ENCODE data around the gene LRP1B.

The LRP1B gene

DNA sequence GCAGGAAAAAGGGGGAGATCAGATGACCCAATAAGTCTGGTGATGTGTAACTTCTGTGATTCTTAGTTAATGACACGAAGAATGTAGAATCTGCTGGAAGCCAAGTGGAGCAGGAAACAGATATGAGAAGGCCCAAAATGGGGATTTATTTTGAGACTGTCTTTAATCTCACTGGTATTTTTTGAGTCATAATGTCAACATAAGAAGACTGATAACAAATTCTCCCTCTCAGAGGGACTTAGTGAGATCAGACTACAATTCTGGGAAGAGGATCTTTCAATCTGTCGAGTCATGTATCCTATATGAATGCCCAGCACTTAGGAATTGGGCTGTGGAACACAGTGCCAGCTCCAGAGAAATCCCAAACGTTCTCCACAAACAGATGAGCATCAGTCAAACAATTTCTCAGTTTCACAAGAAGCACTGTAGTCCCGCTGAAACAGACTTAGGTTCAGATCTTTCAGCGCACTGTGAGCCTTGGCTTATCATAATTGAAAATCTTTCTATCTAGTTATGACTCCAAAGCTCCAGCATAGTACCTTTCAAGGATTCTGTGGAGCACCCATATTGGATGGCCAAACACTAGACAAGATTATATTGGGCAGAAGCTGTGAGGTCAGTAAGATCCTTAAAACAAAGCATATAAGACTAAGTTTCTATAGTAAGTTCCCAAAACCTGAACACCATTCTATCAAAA lies 738.2 kb downstream of the LRP1B start:
- no peak overlapping the region for H3K4me3 ChIP-seq (ENCODE audit: low read length)
- TF ChIP-seq ZNF274 (IDR thresholded peaks at IDR 0.05; ENCODE audit: low read depth, low read length) = no peak

GRCh38 chr2:141386168-141386567 lies 744.6 kb downstream of the LRP1B start:
- no peak overlapping the region for H3K4me3 ChIP-seq (ENCODE audit: low read length)
- no peak for TF ChIP-seq ZNF274 (IDR thresholded peaks at IDR 0.05; ENCODE audit: low read depth, low read length)

- TF ChIP-seq ZNF274 (IDR thresholded peaks at IDR 0.05; ENCODE audit: low read depth, low read length) = no peak
- H3K4me3 ChIP-seq (ENCODE audit: low read length) = no peak overlapping the region
Observed at GRCh38 chr2:141384676-141385075, 746.1 kb downstream of the LRP1B start.

DNA sequence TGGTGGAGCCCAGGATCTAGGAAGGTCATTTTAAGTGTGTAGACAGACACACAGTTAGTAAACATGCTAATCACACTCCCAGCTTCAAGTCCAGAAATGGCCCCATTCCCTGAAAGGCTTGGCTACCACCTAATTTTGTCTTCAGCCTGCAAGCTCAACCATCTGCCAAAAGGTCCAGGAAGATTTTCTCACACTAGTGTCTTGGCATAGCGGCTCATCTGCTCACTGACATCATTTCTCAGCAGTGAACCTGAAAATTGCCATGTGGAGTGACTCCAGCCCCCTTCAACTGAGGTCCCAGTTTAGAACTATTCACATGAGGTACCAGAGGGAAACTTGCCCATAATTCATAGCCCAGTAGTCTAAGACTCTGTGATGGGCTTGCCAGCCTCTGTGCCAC lies 748.9 kb downstream of the LRP1B start:
- no peak overlapping the region for H3K4me3 ChIP-seq (ENCODE audit: low read length)
- no peak for TF ChIP-seq ZNF274 (IDR thresholded peaks at IDR 0.05; ENCODE audit: low read depth, low read length)

DNA sequence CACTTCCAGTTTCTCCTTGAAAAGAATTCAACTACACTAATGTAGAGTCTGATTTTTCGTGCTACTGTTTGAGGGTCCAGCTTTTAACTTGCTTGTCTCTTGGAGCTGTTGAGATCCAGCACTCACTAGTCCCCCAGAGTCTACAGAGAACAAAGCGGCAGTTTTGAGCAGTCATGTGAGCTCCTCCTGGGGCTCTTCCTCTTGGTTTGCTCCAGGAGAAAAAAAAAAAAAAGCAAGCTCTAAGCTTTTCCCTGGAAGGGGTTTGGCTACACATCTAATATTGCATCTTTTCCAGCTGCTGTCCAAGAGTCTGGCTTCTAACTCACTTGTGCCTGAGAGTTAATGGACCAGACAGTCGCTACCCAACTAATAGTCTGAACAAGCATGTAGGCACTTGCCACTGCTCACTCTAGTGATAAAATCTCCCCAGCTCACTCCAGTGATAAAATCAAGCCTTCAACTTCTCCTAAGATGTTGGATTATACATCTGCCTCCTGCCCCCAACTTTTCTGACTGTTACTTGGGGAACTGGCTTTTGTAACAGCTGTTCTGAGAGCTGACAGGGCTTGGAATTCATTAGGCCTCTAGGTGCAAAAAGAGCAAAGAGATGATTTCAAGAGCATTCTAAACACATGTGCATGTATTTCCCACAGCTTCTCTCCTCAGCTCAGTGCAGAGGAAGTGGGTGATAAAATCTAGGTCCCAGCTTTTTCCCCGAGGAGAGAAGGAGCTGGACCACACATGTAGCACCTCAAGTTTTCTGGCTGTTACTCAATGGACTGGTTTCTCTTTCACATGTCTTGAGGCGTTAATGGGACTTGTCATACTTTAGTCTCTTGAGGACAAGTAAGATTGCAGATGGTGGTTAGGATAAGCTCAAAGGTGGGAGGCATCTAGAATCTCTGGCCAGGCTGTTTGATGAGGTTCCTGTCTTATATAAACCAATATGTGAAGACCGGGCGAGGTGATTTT lies 750.5 kb downstream of the LRP1B start:
- TF ChIP-seq ZNF274 (IDR thresholded peaks at IDR 0.05; ENCODE audit: low read depth, low read length) = no peak
- no peak overlapping the region for H3K4me3 ChIP-seq (ENCODE audit: low read length)

- no peak for TF ChIP-seq ZNF274 (IDR thresholded peaks at IDR 0.05; ENCODE audit: low read depth, low read length)
- H3K4me3 ChIP-seq (ENCODE audit: low read length) = no peak overlapping the region
Observed at GRCh38 chr2:141364821-141365220, 766.0 kb downstream of the LRP1B start.

DNA sequence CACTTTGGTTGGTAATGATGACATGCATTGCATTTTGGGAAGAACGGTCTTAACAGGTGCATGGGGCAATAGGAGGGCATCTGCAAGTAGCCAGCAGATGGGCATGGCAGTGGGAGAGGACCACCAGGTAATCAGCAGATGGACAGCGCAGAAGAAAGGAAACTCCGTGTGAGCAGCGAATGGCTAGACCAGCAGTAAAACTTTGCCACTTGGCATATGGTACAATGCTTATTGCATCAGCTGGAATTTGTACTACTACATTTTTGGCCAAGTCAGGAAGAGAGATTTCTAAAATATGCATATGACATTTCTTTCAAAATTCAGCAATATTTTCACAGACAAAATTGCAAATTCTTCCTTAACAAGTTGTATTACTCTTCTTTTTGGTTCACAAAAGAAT lies 768.5 kb downstream of the LRP1B start:
- no peak overlapping the region for H3K4me3 ChIP-seq (ENCODE audit: low read length)
- TF ChIP-seq ZNF274 (IDR thresholded peaks at IDR 0.05; ENCODE audit: low read depth, low read length) = no peak

GRCh38 chr2:141348481-141348880 lies 782.3 kb downstream of the LRP1B start:
- no peak overlapping the region for H3K4me3 ChIP-seq (ENCODE audit: low read length)
- no peak for TF ChIP-seq ZNF274 (IDR thresholded peaks at IDR 0.05; ENCODE audit: low read depth, low read length)

- no peak for TF ChIP-seq ZNF274 (IDR thresholded peaks at IDR 0.05; ENCODE audit: low read depth, low read length)
- H3K4me3 ChIP-seq (ENCODE audit: low read length) = no peak overlapping the region
Observed at GRCh38 chr2:141341444-141341843, 789.4 kb downstream of the LRP1B start.

GRCh38 chr2:141331127-141331526 lies 799.7 kb downstream of the LRP1B start:
- no peak for TF ChIP-seq ZNF274 (IDR thresholded peaks at IDR 0.05; ENCODE audit: low read depth, low read length)
- H3K4me3 ChIP-seq (ENCODE audit: low read length) = no peak overlapping the region

DNA sequence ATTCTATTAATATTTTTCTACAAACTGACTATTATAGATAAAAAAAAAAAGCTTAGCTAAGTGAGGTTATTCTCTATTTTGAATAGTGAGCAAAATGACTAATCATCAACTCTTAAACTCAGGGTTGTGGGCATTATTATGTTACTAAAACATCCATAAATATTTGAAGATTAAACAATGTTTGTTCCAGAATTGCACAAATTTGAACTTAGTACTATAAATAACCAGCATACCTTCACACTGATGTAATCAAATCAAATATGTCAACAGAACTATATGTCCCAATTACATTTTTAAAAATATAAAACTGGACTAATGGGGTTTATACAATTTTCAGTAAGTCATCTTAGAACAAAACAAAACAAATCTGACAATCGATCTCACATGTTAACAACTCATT lies 800.9 kb downstream of the LRP1B start:
- no peak overlapping the region for H3K4me3 ChIP-seq (ENCODE audit: low read length)
- no peak for TF ChIP-seq ZNF274 (IDR thresholded peaks at IDR 0.05; ENCODE audit: low read depth, low read length)

GRCh38 chr2:141323571-141323970 lies 807.2 kb downstream of the LRP1B start:
- TF ChIP-seq ZNF274 (IDR thresholded peaks at IDR 0.05; ENCODE audit: low read depth, low read length) = no peak
- H3K4me3 ChIP-seq (ENCODE audit: low read length) = no peak overlapping the region

DNA sequence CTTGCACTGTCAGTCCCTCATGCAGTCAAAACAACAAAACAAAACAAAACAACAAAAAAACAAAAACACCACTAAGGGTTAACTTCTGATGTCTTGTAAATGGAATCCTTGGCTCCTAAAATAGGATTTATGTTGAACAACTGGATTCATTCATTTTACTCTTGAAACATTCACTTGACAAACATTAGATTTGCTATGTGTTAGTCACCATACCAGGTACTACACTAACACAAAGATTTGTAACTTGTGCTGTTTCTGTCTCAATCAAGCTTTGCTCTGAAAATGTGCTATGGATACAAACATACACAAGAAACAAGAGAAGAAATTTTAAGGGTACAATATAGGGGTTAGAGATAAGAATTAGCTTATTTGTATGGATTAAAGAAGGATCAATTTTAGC lies 812.8 kb downstream of the LRP1B start:
- no peak for TF ChIP-seq ZNF274 (IDR thresholded peaks at IDR 0.05; ENCODE audit: low read depth, low read length)
- no peak overlapping the region for H3K4me3 ChIP-seq (ENCODE audit: low read length)

GRCh38 chr2:141316606-141317005 lies 814.2 kb downstream of the LRP1B start:
- TF ChIP-seq ZNF274 (IDR thresholded peaks at IDR 0.05; ENCODE audit: low read depth, low read length) = no peak
- H3K4me3 ChIP-seq (ENCODE audit: low read length) = no peak overlapping the region

- no peak overlapping the region for H3K4me3 ChIP-seq (ENCODE audit: low read length)
- no peak for TF ChIP-seq ZNF274 (IDR thresholded peaks at IDR 0.05; ENCODE audit: low read depth, low read length)
Observed at GRCh38 chr2:141316103-141316502, 814.7 kb downstream of the LRP1B start.

Data from GM08714 (cell line).